NCI-H2107 treated with DMSO at 0.1 percent for 48 hours (cell line): ENCODE data around the gene REM1.
A peak's percentile ranks its signal among the peaks of the same experiment; 100 is the strongest.
"Not testable (repeated sequence)": the region's sequence is repeated elsewhere in the genome, so short reads cannot be mapped to it uniquely, and the experiment has no call there.

ENCODE experiments used
- DNase-seq: peaks from one replicate; lab custom pipeline; 2025; ENCODE audit not compliant: unreplicated experiment; lab: John Stamatoyannopoulos, UW

The REM1 gene

GRCh38 chr20:31484001-31484400, 8.9 kb downstream of the REM1 start:
- DNase-seq, result no peak

DNA sequence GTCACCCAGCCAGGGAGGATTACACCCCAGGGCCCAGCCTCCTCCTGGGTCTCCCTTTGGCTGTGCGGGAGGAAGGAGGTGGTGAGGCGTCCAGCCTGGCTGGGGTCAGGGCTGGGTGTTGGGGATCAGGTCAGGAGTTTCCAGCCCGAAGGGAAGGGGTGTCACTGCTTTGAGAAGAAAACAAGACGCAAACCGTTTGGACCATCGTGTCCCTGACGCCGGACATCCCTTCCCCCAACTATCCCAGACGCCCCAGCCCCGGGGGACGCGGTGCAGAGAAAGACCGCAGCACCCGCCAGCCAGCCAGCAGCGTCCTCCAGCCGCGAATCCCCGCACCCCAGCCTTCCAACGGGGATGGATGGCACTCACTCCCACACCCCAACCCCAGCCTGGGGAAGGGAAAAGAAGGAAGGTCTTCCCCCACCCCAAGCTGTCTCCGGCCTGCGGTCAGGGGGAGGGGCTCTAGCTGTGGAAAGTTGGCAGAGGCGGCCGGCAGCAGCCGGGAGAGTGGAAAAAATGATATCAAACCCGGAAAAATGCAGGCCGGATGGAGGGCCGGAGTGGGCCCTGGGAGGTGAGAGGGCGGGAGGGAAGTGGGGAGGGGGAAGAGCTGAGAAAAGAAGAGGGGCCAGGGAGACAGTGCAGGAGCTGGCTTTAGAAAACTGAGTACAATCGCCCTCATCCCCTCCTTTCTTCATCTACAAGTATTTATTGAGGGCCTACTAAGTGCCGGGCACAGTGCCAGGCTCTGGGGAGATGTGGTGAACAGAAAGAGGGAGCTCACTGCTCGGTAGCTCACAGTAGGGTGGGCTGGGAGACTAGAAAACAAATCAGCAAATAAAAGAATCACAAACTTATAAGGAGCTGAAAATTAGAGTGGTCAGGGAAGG, 10.6 kb downstream of the REM1 start:
- DNase-seq, result no peak

DNA sequence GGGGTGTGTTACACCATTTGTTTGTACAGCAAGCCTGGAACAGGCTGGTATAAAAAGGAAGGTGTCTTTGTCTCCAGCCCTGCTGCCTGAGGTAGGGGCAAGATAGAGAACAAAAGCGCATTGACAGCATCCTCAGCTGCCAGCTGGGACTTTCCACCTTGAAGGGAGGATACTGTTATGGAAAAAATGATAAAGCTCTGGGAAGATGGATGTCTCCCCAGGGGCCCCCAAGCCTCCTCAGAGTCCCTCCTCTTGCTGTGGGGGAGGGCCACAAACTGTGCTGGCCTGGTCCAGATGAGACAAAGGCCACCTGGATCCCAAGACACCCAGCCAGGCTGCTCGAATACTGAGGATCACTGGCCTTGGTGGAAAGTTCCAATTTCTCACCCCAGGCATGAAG, 13.0 kb downstream of the REM1 start:
- DNase-seq, result no peak

DNA sequence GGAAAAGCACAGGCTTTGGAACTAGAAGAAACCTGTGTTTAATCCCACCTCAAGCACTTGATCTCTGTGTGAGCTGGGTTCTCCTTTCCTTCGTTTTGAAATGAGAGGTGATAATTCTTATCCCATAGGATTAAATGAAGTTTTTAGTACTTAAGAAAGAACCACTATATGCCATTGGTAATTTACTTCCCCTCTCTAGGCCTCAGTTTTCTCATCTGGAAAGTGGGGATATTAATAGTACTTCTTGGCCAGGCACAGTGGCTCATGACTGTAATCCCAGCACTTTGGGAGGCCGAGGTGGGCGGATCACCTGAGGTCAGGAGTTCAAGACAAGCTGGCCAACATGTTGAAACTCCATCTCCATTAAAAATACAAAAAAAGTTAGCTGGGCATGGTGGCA, 14.1 kb downstream of the REM1 start:
- DNase-seq, result no peak

DNA sequence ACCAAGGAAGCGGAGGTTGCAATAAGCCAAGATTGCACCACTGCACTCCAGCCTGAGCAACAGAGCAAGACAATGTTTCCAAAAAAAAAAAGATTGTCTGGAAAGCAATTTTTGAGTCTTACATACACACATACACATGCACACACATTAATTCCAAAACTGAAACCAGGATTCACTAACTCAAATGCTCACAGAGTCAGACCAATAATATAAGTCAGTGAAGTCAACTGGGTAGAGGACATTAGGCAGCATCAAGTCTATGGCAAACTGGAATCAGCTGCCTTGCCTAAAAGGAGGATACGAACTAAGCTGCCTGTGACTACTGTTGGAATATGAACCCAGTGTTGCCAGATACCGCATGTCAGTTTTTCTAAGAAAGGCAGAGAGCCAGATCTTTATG, 15.7 kb downstream of the REM1 start:
- DNase-seq, result no peak

DNA sequence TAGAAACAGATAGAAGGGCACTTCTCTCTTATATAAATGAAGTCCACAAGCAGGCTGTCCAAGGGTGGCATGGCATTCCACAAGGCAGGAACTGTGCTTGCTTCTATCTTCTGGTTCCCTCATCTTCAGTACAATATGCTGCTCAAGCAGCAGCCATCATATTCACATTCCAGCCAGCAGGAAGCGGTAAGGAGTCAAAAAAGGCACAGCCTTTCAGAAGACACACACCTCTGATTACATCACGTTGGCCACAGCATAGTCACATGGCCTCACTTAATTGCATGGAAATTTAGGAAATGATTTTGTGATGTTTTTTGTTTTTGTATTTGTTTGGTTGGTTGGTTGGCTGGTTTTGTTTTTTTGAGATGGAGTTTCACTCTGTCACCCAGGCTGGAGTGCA, 19.0 kb downstream of the REM1 start:
- DNase-seq, result no peak

DNA sequence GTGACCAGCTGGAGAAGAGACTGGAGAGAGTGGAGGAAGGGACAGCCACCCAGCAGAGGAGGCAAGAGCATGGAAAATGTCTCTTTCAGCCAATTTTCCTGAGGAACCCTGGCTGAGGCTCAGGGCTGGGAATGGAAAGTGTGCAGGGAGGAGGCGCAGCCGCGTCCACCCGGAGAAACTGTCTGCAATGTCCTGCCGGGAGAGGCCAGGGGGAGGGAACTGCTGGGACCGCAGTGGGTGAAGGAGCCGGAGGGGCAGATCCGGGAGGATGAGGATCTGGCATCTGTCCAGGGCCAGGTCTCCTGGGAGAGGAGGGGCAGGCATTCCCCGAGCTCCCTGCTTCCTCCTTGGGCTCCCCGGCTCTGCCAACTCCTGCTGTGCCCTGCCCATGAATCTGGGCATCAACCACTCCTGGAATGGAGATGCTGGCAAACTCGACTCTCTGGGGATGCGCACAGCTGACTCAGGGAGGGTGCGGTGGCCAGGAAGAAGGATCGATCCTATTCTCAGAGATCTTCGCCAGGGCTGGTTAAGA, 21.7 kb downstream of the REM1 start:
- DNase-seq, result no peak

DNA sequence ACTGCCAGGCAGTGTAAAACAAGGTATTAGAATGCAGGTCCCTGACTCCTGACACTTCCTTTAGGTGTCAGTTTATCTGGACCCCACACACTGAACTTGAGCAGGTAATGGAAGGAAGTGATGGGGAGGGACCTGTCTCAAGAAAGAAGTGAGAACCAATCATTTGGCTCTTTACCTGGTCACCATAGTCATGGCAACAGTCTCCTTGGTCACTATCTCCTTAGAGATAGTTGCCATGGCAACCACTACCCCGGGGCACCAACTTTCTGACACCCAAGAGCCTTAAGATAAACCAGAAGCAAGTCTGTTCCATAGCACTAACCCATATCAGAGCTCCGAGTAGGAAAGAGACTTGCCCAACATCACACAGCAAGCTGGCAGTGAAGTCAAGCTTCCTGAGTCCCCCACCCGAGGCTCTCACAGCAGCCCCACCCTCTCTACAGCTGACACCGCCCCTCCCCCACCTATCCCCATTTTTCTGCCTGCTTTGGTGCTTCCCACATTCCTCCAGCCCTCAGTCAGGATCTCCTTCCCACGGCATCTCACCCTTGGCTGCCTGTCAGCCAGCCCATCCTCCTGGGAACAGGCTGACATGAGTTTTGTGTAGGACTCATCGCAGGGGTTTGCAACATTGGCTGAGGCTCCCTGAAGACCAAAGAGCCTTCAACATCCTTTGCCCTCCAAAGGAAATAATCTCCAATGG, 22.9 kb downstream of the REM1 start:
- DNase-seq, result no peak

DNA sequence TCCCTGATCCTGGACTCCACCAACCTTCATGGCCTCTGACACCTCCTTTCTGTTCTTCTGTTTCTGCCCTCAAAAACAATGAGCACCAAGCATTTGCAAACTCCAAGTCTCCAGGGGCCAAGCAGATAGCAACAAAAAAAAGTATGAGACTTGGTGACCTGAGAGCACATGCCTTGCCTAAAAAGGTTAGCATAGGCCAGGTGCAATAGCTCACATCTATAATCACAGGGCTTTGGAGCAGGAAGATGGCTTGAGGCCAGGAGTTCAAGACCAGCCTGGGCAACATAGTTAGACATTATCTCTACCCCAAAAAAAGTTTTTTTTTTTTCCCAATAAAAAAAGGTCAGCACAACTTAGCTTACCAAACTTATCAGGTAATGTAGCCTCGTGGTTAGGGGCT, 25.4 kb downstream of the REM1 start:
- DNase-seq, result no peak

GRCh38 chr20:31502884-31503673, 28.0 kb downstream of the REM1 start:
- not testable (repeated sequence) for DNase-seq

DNA sequence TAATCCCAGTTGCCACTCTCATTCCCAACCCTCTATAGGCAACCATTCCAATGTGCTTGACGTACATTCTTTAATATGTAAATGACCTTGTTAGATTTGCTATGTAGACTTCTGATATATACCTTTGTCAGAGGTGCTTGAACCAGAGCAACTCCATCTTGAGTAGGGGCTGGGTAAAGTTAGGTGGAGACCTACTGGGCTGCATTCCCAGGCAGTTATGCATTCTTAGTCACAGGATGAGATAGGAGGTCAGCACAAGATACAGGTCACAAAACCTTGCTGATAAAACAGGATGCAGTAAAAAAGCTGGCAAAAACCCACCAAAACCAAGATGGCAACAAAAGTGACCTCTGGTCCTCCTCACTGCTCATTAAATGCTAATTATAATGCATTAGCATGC, 30.8 kb downstream of the REM1 start:
- no peak for DNase-seq

DNA sequence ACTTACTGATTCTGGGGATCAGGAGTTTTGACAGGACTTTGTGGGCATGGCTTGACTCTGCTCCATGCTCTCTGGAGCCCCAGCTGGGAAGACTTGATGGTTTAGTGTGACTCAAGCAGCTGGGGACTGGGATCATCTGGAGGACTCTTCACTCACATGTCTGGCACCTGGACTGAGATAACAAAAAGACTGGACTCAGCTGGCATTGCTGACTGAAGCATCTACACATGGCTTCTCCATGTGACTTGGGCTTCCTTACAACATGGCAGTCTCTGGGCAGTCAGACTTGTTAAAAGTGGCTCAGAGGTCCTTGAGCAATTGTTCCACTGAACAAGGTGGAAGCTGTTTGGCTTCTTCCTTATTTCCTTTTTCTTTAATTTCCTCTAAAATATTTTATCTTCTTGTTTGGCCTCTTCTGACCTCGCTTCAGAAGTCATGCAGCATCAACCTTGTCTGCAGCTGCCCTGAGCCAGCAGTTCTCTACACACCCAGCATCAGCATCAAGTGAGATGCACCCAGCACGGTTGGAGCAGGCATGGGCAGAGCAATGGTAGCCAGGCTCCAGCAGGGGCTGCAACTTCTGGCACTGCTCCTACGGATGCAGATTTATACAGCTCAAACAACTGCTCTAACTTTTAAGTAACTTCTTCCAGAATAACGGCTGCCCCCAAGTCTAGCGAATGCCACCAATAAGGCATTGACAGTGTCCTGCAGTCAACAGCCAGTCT, 33.6 kb downstream of the REM1 start:
- no peak for DNase-seq

DNA sequence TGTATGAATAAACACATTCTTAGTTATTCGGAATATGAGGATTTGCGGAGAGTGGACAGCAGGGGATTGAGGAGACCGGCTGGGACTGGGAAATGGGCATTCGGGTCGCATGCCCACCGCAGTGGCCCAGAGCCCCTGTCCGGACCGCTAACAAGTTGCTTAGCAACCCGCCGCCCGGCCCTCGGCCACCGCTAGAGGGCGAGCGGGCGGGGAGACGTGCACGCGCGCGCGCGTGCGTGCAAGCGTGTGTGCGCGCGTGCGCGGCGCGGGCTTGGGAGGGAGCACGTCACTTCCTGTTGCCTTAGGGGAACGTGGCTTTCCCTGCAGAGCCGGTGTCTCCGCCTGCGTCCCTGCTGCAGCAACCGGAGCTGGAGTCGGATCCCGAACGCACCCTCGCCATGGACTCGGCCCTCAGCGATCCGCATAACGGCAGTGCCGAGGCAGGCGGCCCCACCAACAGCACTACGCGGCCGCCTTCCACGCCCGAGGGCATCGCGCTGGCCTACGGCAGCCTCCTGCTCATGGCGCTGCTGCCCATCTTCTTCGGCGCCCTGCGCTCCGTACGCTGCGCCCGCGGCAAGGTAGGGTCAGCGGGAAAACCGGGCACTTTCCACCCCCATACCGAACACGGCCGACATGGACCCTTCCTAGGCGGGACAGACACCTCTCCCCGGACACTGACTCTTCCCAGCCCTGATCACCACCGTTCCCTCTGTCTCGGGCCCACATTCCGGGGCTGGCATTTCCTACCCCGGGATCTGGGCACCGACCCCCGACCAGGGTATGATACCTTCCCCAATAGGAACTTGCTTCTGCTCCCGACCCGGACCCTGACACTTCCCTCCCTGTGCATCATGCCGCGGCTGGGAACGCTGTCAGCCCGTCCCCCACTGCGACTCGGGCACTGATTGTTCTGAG, 39.3 kb downstream of the REM1 start, which contains the start of gene HM13:
Gene HM13 (plus strand): TSS at position 289 of the 918 bp plus-strand sequence. CDS start 110 bp downstream, at position 399.
- DNase-seq, result peak; percentile 35

DNA sequence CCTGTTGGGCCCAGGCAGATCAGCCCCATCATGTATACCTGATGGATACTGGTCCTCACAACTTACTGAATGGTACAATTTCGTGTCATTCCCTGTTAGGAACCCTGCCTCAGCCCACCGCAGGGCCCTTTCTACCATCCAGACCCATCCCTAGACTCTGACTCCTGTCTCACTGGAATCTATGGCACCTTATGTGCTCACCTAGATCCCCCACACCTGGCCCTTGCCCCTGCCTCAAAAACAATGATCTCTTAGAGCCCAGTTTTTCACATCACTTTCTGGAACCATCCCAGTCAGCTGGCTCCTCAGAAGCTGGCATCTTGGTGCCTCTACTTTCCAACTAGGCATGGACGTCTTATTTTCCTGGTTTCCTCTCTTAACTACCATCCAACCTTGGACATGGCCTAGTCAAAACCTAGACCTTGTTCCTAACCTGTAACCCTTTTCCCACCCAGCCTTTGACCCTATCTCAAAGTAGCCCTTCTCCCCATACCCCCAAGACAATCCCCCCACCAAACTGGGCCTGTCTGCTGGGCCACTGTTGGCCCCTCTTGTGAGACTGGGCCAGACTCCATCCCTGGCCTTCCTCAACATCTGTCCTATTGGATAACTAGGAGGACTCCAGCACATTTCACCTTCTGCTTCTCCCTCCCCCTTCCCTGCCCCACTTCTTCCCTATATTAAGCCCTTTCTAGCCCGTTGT, 40.1 kb downstream of the REM1 start:
- DNase-seq, result no peak

DNA sequence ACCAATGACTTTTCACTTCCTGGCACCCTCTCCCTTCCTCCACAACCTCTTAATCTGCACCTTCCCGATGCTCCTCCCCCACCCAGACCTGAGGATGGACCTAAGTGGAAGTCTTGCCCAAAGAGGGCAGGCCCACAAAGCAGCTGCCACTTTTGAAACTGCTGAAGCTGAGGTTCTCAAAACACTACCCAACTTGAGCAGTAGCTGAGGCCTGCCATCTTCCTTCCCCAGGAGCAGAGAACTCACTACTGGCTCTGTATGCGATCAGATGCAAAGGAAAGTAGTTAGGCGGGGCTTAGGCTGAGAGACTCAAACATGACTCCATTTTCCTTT, 40.7 kb downstream of the REM1 start:
- DNase-seq, result no peak

GRCh38 chr20:31516166-31516565, 41.1 kb downstream of the REM1 start:
- no peak for DNase-seq

DNA sequence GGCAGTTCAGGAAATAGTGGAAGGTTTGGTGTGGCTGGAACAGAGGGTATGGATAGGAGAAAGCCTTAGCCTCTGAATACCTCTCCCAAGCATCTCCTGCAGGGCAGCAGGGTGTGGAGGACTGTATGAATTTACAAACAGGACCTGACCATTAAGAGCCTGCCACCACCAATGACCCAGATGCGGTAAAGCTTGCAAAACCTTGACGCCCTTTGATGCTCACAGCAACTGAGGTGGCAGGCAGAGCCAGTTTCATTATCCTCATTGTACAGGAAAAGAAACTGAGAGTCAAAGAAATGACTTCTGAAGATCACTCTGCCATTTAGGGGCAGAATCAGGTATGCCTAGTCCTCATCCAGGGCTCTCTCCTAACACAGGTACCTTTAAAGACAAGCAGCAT, 41.6 kb downstream of the REM1 start:
- DNase-seq, result no peak

DNA sequence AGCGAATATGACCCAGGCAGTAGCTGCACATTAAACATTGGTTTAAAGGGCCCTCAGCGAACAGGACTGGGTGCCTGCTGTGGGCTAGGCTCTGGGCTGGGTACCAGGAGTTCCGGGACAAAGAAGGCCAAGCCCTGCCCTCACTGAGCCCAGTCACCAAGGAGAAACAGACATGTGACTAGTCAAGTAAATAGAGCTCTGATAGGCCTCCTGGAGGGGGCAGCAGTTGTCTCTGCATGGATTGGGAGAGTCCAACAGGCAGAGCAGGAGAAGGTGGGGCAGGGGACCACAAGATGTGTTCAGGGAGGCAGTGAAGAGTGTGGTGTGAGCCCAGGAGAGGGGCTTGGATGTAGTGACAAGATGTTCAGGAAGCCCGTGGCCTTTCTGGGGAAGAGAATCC, 42.3 kb downstream of the REM1 start:
- DNase-seq, result no peak

DNA sequence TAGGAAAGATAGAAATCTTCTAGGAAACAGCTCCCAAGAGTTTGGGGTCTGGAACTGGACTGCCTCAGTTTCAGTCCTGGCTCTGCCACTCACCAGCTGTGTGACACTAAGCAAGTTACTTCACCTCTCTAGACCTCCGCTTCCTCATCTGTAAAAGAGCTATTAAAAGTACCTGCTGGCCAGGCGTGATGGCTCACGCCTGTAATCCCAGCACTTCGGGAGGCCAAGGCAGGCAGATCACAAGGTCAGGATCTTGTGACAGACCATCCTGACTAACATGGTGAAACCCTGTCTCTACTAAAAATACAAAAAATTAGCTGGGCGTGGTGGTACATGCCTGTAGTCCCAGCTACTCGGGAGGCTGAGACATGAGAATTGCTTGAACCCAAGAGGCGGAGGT, 46.2 kb downstream of the REM1 start:
- DNase-seq, result not testable (repeated sequence)
